HG03439 (cell line): Measurements from ENCODE around the gene ESPN.

Experiments used
- ATAC-seq: cut with Tn5 transposase; IDR thresholded peaks from one replicate; pipeline ENCODE4 v1.9.1; 2021; ENCODE audit warnings: mild to moderate bottlenecking, moderate library complexity; ENCODE audit not compliant: unreplicated experiment

Gene ESPN

DNA sequence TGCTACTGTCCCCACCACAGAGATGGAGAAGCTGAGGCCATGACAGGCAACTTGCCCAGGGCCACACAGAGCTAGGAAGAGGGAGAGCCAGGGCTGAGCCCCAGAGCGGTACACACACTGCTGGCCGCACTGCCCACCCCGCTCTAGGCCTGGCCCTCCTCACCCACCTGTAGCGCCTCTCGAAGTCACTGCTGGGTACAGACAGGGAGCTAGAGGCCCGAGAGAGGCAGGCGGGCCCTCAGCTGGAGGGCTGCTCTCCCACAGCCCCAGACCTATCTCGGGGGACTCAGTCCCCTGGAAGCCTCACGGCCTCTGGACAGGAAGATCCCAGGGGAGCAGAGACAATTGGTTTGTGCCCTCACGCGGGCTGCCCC, 84.2 kb downstream of the ESPN start:
- no peak for ATAC-seq

DNA sequence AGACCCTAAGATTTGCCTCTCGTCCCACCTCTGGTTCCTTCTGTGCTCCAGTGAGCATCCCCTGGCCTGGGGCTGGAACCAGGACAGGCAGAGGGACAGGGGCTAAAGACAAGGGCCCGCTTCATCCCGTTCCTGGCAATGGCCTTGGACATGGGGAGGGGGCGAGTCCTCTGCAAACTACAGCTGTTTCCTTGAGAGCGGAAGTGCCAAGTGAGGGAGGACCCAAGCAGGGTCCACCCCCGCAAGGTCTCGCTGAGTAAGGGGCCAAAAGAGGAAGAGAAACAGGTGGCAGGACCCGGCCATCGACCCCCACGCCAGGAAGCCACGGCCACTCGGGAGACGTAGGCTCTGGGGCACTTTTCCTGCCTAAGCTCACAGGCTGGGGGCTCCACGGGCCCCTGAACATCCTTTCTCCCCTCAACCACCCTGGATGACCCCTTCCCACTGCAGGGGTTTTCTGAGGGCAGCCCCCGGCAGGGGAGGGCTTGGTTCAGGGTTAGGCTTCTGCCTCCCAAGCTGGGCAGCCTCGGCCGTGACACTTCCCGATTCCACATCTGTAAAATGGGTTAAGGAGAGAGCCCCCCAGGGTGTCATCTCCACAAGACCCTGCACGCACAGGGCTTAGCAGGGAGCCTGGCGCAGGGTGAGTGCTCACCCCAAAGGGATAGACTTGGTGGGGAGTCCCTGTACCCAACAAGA, 84.8 kb downstream of the ESPN start:
- ATAC-seq = no peak

DNA sequence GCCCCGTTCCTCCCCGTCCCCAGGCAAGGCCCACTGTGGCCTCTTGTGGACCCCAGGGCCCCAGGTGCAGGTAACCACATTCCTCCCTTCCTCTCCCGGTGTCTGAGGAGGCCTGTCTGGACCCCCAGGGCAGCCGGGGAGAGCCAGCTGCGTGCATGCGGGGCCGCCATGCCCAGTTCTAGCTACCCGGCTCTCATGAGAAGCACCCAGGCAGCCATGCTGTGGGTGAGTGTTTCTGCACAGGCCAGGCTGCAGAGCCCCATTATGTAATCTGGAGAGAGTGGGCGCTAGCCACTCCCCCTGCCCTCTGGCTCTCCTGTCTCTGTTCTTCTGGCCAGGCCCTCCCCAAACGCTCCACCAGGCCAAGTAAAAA, 85.3 kb downstream of the ESPN start:
- no peak for ATAC-seq

DNA sequence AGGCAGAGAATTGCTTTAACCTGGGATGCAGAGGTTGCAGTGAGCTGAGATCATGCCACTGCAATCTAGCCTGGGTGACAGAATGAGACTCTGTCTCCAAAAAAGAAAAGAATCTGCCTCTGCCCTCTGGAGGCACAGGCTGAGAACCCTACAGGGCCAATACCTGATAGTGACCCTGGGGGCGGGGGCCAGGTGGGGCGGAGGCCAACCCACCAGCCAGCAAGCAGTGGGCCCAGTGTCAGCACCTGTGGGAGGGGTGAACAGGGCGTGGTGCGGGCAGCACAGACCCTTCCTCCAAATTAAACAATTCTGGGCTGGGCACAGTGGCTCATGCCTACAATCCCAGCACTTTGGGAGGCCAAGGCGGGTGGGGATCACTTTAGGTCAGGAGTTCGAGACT, 85.9 kb downstream of the ESPN start:
- no peak for ATAC-seq
